H1 (cell line): ENCODE data around the gene OTOL1. TPM values are rescaled to one million over a fixed set of nuclear protein-coding genes. Genes with fewer than 3 reads are reported as not detected.

Source experiments
- CTCF ChIA-PET: fragments of 300-600 bp; sonication (Branson Sonifier 250); formaldehyde crosslinking; loops from one replicate; lab custom pipeline; 2021; ENCODE audit not compliant: partially characterized antibody; lab: Charles Lee
- POLR2A ChIA-PET: fragments of 300-600 bp; sonication (Branson Sonifier 250); formaldehyde crosslinking; loops from one replicate; lab custom pipeline; 2021; ENCODE audit warnings: inconsistent platforms; ENCODE audit not compliant: partially characterized antibody; lab: Charles Lee
- DNase-seq, 2 experiments: peaks; one replicate each; pipeline versions ENCODE4 v3.0.0 to v3.0.0-alpha.2; 2010 to 2022; ENCODE audit warnings: low spot score in 2 of 2, low read depth in 1 of 2, mixed read lengths in 1 of 2
- FAIRE-seq: peaks from 2 replicates; lab custom pipeline; 2011; peaks lifted over from hg19 to GRCh38; lab: Jason Lieb, UNC
- H2AFZ ChIP-seq: 2 replicates; pipeline ENCODE4 v1.8.1; 2012; ENCODE audit warnings: low read length, inconsistent platforms
- H2AK5ac ChIP-seq: 2 replicates; pipeline ENCODE4 v1.6.1; 2013; ENCODE audit warnings: low read depth, low read length
- H2BK120ac ChIP-seq: replicated peaks from 2 replicates; pipeline ENCODE3; 2013; ENCODE audit warnings: low read depth, low read length, inconsistent platforms
- H2BK12ac ChIP-seq: 2 replicates; pipeline ENCODE4 v1.6.1; 2013; ENCODE audit warnings: low read depth, low read length
- H2BK15ac ChIP-seq: 2 replicates; pipeline ENCODE4 v1.6.1; 2013; ENCODE audit warnings: low read length
- H2BK20ac ChIP-seq: 2 replicates; pipeline ENCODE4 v1.6.1; 2013; ENCODE audit warnings: low read length
- H2BK5ac ChIP-seq: 2 replicates; pipeline ENCODE4 v1.6.1; 2013; ENCODE audit warnings: low read depth, low read length
- H3K14ac ChIP-seq: 2 replicates; pipeline ENCODE4 v1.6.1; 2013; ENCODE audit warnings: inconsistent platforms; ENCODE audit not compliant: insufficient read length
- H3K18ac ChIP-seq: 2 replicates; pipeline ENCODE4 v1.6.1; 2013; ENCODE audit warnings: low read length; ENCODE audit errors: extremely low read depth
- H3K23ac ChIP-seq: 2 replicates; pipeline ENCODE4 v1.6.1; 2013; ENCODE audit warnings: inconsistent platforms; ENCODE audit not compliant: insufficient read length
- H3K23me2 ChIP-seq: 2 replicates; pipeline ENCODE4 v1.6.1; 2013; ENCODE audit warnings: low read depth, low read length
- H3K27ac ChIP-seq: 2 replicates; pipeline ENCODE4 v1.6.1; 2011; ENCODE audit warnings: low read depth, low read length, inconsistent platforms
- H3K27me3 ChIP-seq, 4 experiments: replicated peaks in 1 of 4; 1 replicate in 1 of 4; 2 replicates in 3 of 4; pipeline versions ENCODE4 v1.6.1 to v1.8.1; 2011 to 2013; ENCODE audit warnings: low read length in 3 of 4, mild to moderate bottlenecking in 3 of 4, inconsistent platforms in 2 of 4, mixed read lengths in 2 of 4, moderate library complexity in 1 of 4; ENCODE audit not compliant: control insufficient read depth in 3 of 4, insufficient read depth in 3 of 4; ENCODE audit errors: extremely low read depth in 1 of 4
- H3K36me3 ChIP-seq, 4 experiments: 2 replicates each; pipeline versions ENCODE4 v1.6.1 to v1.8.1; 2011 to 2013; ENCODE audit warnings: mild to moderate bottlenecking in 4 of 4, low read length in 3 of 4, moderate library complexity in 2 of 4, control low read depth in 1 of 4, inconsistent platforms in 1 of 4; ENCODE audit not compliant: insufficient read depth in 4 of 4, control insufficient read depth in 2 of 4
- H3K4ac ChIP-seq: replicated peaks from 2 replicates; pipeline ENCODE3; 2013; ENCODE audit warnings: low read length, low read depth, mixed read lengths, inconsistent platforms; ENCODE audit not compliant: insufficient read length
- H3K4me1 ChIP-seq, 4 experiments: replicated peaks in 1 of 4; 1 replicate in 1 of 4; 2 replicates in 3 of 4; pipeline versions ENCODE4 v1.6.1 to v1.8.1; 2011 to 2013; ENCODE audit warnings: low read length in 3 of 4, inconsistent platforms in 2 of 4, mixed read lengths in 1 of 4; ENCODE audit not compliant: insufficient read depth in 4 of 4, control insufficient read depth in 3 of 4
- H3K4me2 ChIP-seq, 2 experiments: 2 replicates each; pipeline versions ENCODE4 v1.6.1 to v1.8.1; 2011 to 2013; ENCODE audit warnings: low read depth in 2 of 2, low read length in 2 of 2, control low read depth in 1 of 2, inconsistent platforms in 1 of 2, mild to moderate bottlenecking in 1 of 2; ENCODE audit not compliant: insufficient read depth in 1 of 2
- H3K4me3 ChIP-seq, 4 experiments: fragments of 200-600, 300-600 bp in 1 of 4; sonication (generic), shearing (Covaris generic), sonication (Bioruptor Twin) in 1 of 4; 2 replicates each; pipeline versions ENCODE4 v1.5.1 to v1.8.1; 2011 to 2016; ENCODE audit warnings: low read length in 4 of 4, low read depth in 3 of 4, control low read depth in 2 of 4, inconsistent platforms in 2 of 4, mild to moderate bottlenecking in 2 of 4, mixed read lengths in 1 of 4, moderate library complexity in 1 of 4; ENCODE audit not compliant: insufficient read depth in 2 of 4; ENCODE audit errors: extremely low read depth in 1 of 4
- H3K56ac ChIP-seq: replicated peaks from 2 replicates; pipeline ENCODE3; 2013; ENCODE audit warnings: low read depth, mild to moderate bottlenecking, mixed read lengths, low read length, inconsistent platforms; ENCODE audit not compliant: insufficient read length
- H3K79me1 ChIP-seq: 2 replicates; pipeline ENCODE4 v1.6.1; 2013; ENCODE audit warnings: low read depth, low read length, control low read depth
- H3K79me2 ChIP-seq, 2 experiments: 2 replicates each; pipeline versions ENCODE4 v1.6.1 to v1.8.1; 2012 to 2013; ENCODE audit warnings: low read length in 2 of 2, mild to moderate bottlenecking in 2 of 2, inconsistent platforms in 1 of 2; ENCODE audit not compliant: insufficient read depth in 2 of 2, control insufficient read depth in 1 of 2
- H3K9ac ChIP-seq, 4 experiments: replicated peaks in 1 of 4; 1 replicate in 1 of 4; 2 replicates in 3 of 4; pipeline versions ENCODE4 v1.6.1 to v1.8.1; 2011 to 2013; ENCODE audit warnings: low read depth in 3 of 4, low read length in 3 of 4, control low read depth in 2 of 4, mild to moderate bottlenecking in 2 of 4, moderate library complexity in 2 of 4, inconsistent platforms in 1 of 4; ENCODE audit errors: extremely low read depth in 1 of 4
- H3K9me3 ChIP-seq, 2 experiments: 2 replicates each; pipeline versions ENCODE4 v1.6.1 to v1.8.1; 2012 to 2013; ENCODE audit warnings: mild to moderate bottlenecking in 2 of 2, moderate library complexity in 2 of 2, control low read depth in 1 of 2, inconsistent platforms in 1 of 2, low read depth in 1 of 2, low read length in 1 of 2, mixed read lengths in 1 of 2; ENCODE audit not compliant: insufficient read depth in 2 of 2
- H4K20me1 ChIP-seq, 2 experiments: replicated peaks in 1 of 2; 2 replicates each; pipeline versions ENCODE3 to v1.8.1; 2011 to 2013; ENCODE audit warnings: inconsistent platforms in 2 of 2, low read length in 2 of 2, mild to moderate bottlenecking in 1 of 2; ENCODE audit not compliant: insufficient read depth in 2 of 2, control insufficient read depth in 1 of 2
- H4K5ac ChIP-seq: 2 replicates; pipeline ENCODE4 v1.6.1; 2013; ENCODE audit warnings: low read length, low read depth, mixed read lengths, inconsistent platforms; ENCODE audit not compliant: insufficient read length
- H4K8ac ChIP-seq: 2 replicates; pipeline ENCODE4 v1.8.0; 2013; ENCODE audit warnings: mild to moderate bottlenecking, moderate library complexity, low read length, inconsistent platforms; ENCODE audit not compliant: insufficient read depth; ENCODE audit errors: extremely low read depth
- H4K91ac ChIP-seq: replicated peaks from 2 replicates; pipeline ENCODE3; 2013; ENCODE audit warnings: low read length, mixed read lengths, inconsistent platforms; ENCODE audit not compliant: insufficient read length
- CREB1 ChIP-seq: IDR thresholded peaks from 2 replicates; pipeline ENCODE4 v1.6.1; 2012; ENCODE audit warnings: inconsistent platforms
- EP300 ChIP-seq, 2 experiments: IDR thresholded peaks; 1 replicate in 1 of 2; 2 replicates in 1 of 2; pipeline ENCODE4 v1.6.1; 2011 to 2012; ENCODE audit warnings: low read depth in 2 of 2, low read length in 2 of 2, mild to moderate bottlenecking in 2 of 2, borderline replicate concordance in 1 of 2, inconsistent platforms in 1 of 2, moderate library complexity in 1 of 2
- RAD21 ChIP-seq, 2 experiments: IDR thresholded peaks in 1 of 2; conservative IDR thresholded peaks in 1 of 2; 2 replicates each; pipeline ENCODE4 v1.6.1; 2011; ENCODE audit warnings: low read depth in 2 of 2, low read length in 2 of 2, improper control_type of control experiment in 1 of 2, inconsistent platforms in 1 of 2, mild to moderate bottlenecking in 1 of 2, moderate library complexity in 1 of 2
- TAF1 ChIP-seq: IDR thresholded peaks from 2 replicates; pipeline ENCODE4 v1.6.1; 2011; ENCODE audit warnings: mild to moderate bottlenecking, low read depth, low read length
- TAF7 ChIP-seq: optimal IDR thresholded peaks from 2 replicates; pipeline ENCODE3; 2011; ENCODE audit warnings: low read depth, mild to moderate bottlenecking, inconsistent platforms, low read length, moderate library complexity, borderline replicate concordance
- WGBS, 2 experiments: shearing (Covaris generic) in 1 of 2; methylation state at CpG; one replicate each; pipeline versions ENCODE4 v1.1.6 to v1.1.7; 2013 to 2015; ENCODE audit warnings: low lambda C conversion rate in 2 of 2, mixed read lengths in 2 of 2, inconsistent platforms in 1 of 2, low coverage in 1 of 2, missing lambda C conversion rate in 1 of 2; ENCODE audit not compliant: insufficient replicate concordance in 2 of 2, insufficient coverage in 1 of 2, insufficient read length in 1 of 2; ENCODE audit errors: extremely low coverage in 1 of 2, missing lambda C conversion rate in 1 of 2; 5-methylcytosine and 5-hydroxymethylcytosine counted together
- polyA plus RNA-seq, 7 experiments: library from polyadenylated mRNA; depleted of rRNA in 3 of 7; stranded (reverse) in 5 of 7; unstranded in 2 of 7; fragments of >200 nt in 5 of 7; fragments of 200-250 nt in 2 of 7; gene quantifications; 1 replicate in 5 of 7; 2 replicates in 1 of 7; 4 replicates in 1 of 7; pipeline versions ENCODE4 v1.2.1 to v1.2.3, GENCODE V29; 2011 to 2013; ENCODE audit warnings: missing spikeins in 2 of 7, mixed read lengths in 2 of 7
- total RNA-seq: library from RNA; stranded (reverse); fragmentation: NEBNext Ultra II Directional; extraction: Animal tissue kit (Norgen Biotek cat#: 25700); gene quantifications from 2 replicates; pipeline ENCODE4 v1.2.1, GENCODE V29; 2021
- TF ChIP-seq, protein P1 (sequence below), 3 experiments: IDR thresholded peaks; 1 replicate in 2 of 3; 2 replicates in 1 of 3; pipeline versions ENCODE4 v1.5.1 to v1.6.1; 2011; ENCODE audit warnings: low read length in 3 of 3, mild to moderate bottlenecking in 3 of 3, inconsistent platforms in 2 of 3, low read depth in 1 of 3, moderate library complexity in 1 of 3; ENCODE audit not compliant: insufficient read depth in 1 of 3; ENCODE audit errors: control extremely low read depth in 1 of 3

The OTOL1 gene
- total and polyA plus RNA-seq, 2 of the 8 experiments (the other 6 are each of a cell fraction or from before 2014, with no cell fraction given), result not detected

DNA sequence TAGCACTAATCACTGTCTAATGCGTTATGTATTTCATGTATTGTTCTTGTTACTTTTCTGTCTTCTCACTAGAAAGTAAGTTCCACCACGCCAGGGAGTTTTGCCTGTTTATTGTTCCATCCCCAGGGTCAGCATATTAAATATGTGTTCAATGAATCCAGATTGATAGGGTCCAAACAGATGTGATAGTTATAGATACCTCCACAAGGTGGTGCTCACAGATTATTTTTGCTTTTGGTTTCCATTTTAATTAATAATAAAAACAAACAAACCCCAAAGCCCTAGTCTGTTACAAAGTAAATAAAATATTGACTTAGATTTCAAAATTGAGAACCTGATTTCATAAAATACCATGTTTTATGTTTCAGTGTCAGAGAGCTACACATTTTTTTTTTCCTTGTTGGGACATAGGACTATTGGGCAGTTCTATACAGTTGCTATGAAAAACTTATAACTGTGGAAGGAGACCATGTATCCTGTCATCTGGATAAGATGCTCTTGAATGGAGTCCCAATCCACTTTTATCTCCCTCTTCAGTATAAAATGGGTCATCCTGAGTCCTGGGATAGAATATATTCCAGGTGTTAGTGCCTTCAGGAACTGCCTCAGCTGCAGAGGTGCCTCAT, 12.4 kb downstream of the OTOL1 start:
- H4K5ac ChIP-seq, result no peak overlapping the region
- no peak overlapping the region for H2AK5ac ChIP-seq
- no peak overlapping the region for H2BK15ac ChIP-seq
- H4K8ac ChIP-seq, result no peak overlapping the region
- WGBS, 2 experiments, result 69% methylated on average over 2 of the region's 2 CpGs; no CpG with 5 or more reads in 1 of the 2 experiments
- H3K9ac ChIP-seq, result no peak overlapping the region
- FAIRE-seq, result no peak
- H3K4me3 ChIP-seq, result no peak overlapping the region
- no peaks in the 10 kb centered on the region for H3K79me2 ChIP-seq
- no peaks in the 10 kb centered on the region for H3K36me3 ChIP-seq
- H3K14ac ChIP-seq, result no peak overlapping the region
- no peak overlapping the region for H2BK120ac ChIP-seq
- H3K9me3 ChIP-seq, result no peaks in the 10 kb centered on the region
- H3K27ac ChIP-seq, result no peak overlapping the region
- H3K27me3 ChIP-seq, result no peaks in the 10 kb centered on the region
- H3K4me2 ChIP-seq, result no peak overlapping the region
- no peak overlapping the region for H2BK12ac ChIP-seq
- H3K18ac ChIP-seq, result no peak overlapping the region
- TF ChIP-seq EP300 (IDR thresholded peaks at IDR 0.05; ENCODE audit: borderline replicate concordance in 1 of 2, low read depth in 2 of 2, low read length in 2 of 2), result no peak
- peak; percentile 50 to 56 for TF ChIP-seq RAD21 (IDR thresholded peaks at IDR 0.05 in 1 of 2, conservative IDR thresholded peaks at IDR 0.05 in 1 of 2; ENCODE audit: low read depth in 2 of 2, low read length in 2 of 2)
- no peak for TF ChIP-seq TAF7
- no peak for TF ChIP-seq CREB1
- TF ChIP-seq TAF1, result no peak
- TF ChIP-seq, protein P1, sequence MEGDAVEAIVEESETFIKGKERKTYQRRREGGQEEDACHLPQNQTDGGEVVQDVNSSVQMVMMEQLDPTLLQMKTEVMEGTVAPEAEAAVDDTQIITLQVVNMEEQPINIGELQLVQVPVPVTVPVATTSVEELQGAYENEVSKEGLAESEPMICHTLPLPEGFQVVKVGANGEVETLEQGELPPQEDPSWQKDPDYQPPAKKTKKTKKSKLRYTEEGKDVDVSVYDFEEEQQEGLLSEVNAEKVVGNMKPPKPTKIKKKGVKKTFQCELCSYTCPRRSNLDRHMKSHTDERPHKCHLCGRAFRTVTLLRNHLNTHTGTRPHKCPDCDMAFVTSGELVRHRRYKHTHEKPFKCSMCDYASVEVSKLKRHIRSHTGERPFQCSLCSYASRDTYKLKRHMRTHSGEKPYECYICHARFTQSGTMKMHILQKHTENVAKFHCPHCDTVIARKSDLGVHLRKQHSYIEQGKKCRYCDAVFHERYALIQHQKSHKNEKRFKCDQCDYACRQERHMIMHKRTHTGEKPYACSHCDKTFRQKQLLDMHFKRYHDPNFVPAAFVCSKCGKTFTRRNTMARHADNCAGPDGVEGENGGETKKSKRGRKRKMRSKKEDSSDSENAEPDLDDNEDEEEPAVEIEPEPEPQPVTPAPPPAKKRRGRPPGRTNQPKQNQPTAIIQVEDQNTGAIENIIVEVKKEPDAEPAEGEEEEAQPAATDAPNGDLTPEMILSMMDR (IDR thresholded peaks at IDR 0.05; ENCODE audit: control extremely low read depth in 1 of 3, insufficient read depth in 1 of 3, low read depth in 1 of 3, low read length in 3 of 3), result peak in 2 of 3 experiments; percentile 15 to 22; a peak in 2 of 4 replicates
- no peak overlapping the region for H4K91ac ChIP-seq
- no peaks in the 10 kb centered on the region for H3K79me1 ChIP-seq
- H3K23ac ChIP-seq, result no peak overlapping the region
- H4K20me1 ChIP-seq, result no peaks in the 10 kb centered on the region
- H3K4me1 ChIP-seq, result no peaks in the 10 kb centered on the region
- no peak overlapping the region for H2BK20ac ChIP-seq
- H3K4ac ChIP-seq, result no peak overlapping the region
- ChIA-PET POLR2A (no interaction called here), CTCF (interaction anchor here (0.7 to 2.8 kb wide), 5 partner anchors 10 to 452 kb away, joined by 3 to 21 read pairs (median 4); no protein-coding TSS in a partner anchor)
- H3K23me2 ChIP-seq, result no peaks in the 10 kb centered on the region
- no peak overlapping the region for H2AFZ ChIP-seq
- no peak for DNase-seq
- H3K56ac ChIP-seq, result no peak overlapping the region
- H2BK5ac ChIP-seq, result no peak overlapping the region
